HPDE6-E6E7 (cell line): ENCODE measurements around the gene FCRL4.

Experiments used
- DNase-seq: peaks from one replicate; pipeline ENCODE4 v3.0.0; 2011; ENCODE audit warnings: missing footprints; ENCODE audit errors: extremely low spot score

The FCRL4 gene

GRCh38 chr1:157597959-157598667 lies at the start of gene FCRL4:
Gene FCRL4, minus strand, starts transcription at chr1:157598085. Its CDS starts 141 bp downstream, at chr1:157597944.
- DNase-seq = no peak

- no peak for DNase-seq
Observed at GRCh38 chr1:157646144-157646543, 48.3 kb upstream of the FCRL4 start.

- no peak for DNase-seq
Observed at GRCh38 chr1:157641177-157641576, 43.3 kb upstream of the FCRL4 start.

DNA sequence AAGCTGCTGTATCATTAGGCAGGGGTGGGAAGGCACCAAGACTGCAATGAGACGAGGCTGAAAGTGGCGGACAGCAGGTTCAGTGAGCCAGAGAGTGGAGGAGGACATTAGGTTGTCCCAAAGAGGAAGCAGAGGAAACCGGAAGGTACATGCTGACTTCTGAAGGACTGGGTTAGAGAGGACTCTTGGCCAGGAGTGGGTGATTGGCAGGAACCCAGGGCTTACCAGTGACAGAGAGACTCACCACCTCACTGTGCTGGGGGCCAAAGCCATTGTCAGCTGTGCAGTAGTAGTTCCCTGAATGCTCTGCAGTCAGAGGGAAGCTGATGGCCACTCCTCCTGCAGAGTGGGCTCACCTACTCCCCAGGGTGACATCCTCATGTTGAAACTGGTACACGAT lies 41.9 kb upstream of the FCRL4 start:
- DNase-seq = no peak

- DNase-seq = no peak
Observed at GRCh38 chr1:157628773-157629172, 30.9 kb upstream of the FCRL4 start.

- DNase-seq = no peak
Observed at GRCh38 chr1:157626099-157626498, 28.2 kb upstream of the FCRL4 start.

DNA sequence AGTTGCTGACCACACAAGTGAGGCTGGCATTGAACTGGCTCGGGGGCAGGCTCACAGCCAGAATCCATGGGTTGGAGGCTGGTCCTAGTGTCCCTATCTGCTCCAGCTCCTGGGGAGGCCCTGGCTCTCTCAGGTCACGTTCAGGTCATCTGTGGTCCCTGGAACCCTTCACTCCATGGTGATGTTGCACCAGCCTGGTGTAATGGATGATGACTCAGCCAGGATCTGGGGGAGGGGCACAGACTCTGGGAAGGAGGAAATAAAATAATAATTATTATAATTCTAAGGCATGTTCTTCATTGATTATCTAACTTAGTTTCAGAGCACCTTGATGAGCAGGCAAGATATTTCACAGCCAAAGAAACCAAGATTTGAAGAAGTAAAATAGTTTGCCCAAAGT lies 26.6 kb upstream of the FCRL4 start:
- no peak for DNase-seq

DNA sequence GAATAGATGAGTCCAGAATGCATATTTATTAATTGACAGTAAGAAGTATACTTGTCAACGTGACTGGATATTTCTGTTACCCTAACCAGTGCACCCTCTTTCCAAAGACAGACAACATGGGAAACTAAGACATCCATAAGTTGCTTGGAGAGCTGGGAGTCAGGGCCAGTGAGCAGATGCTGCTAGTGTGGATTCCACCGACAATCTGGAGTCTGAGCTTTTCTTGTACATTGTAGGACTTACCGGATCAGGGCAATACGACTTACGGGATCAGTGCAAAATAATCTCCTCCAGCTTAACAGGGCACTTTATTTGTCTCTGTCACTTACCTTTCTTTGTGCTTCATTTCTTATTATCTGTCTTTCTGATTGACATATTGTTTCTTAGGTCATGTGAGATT lies 24.6 kb upstream of the FCRL4 start:
- no peak for DNase-seq

DNA sequence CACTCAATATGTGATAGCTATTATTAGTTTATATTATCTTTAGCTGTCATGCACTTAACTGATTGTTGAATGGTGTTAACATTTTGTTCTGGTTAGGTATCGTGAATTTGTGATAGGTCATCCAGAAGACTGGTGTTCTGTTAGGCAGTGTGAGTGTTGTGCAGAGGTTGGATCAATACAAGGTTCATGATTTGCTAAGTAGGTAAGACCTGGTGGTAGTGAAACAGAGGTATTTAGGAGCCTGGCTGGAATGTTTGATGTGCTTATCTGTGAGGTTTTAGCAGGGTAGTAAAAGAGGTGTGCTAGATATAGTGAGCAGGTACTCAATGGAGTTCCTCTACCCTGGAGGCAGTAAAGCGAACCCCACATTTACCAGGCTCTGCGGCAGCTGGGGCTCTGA lies 20.3 kb upstream of the FCRL4 start:
- no peak for DNase-seq

DNA sequence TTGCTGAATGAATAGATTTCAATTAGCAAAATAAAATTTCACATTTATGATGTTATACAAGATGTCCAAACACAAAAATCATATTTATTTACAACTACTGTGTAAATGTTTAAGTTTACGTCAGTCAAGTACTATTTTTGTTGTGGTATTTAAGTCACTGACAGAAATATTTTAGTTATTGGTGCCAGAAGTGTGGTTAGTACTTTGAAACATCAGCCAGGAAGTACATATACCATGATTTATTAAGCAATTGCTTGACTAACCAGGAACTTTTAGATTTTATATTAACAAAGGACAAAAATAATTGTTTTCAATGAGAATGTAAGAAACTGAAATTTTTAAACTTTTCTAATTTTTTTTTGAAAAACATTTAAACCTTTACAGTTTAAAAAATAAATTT lies 2.4 kb upstream of the FCRL4 start:
- DNase-seq = no peak

GRCh38 chr1:157596384-157596783 lies 1.5 kb downstream of the FCRL4 start:
- DNase-seq = no peak

GRCh38 chr1:157595356-157595755 lies 2.5 kb downstream of the FCRL4 start:
- no peak for DNase-seq

GRCh38 chr1:157585984-157586383 lies 11.9 kb downstream of the FCRL4 start:
- DNase-seq = no peak

DNA sequence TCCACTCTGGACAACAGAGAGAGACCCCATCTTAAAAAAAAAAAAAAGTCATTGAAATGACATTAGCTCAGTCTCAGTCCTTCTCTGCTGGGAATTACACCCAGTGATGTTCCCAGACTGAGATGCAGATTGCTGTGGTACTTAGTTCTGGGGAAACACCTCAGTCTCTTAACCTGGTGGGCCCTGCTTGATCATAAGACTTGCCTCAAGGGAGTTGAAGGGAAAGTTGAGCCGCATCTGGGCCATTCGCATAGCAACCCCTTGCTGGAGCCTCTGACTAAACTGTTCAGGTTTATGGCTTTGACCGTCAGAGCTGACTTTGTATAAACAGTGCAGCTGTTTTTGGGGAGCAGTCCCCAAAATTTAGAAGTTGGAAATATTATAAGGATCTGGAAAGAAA lies 13.4 kb downstream of the FCRL4 start:
- no peak for DNase-seq

GRCh38 chr1:157580828-157581210 lies 17.1 kb downstream of the FCRL4 start:
- no peak for DNase-seq

DNA sequence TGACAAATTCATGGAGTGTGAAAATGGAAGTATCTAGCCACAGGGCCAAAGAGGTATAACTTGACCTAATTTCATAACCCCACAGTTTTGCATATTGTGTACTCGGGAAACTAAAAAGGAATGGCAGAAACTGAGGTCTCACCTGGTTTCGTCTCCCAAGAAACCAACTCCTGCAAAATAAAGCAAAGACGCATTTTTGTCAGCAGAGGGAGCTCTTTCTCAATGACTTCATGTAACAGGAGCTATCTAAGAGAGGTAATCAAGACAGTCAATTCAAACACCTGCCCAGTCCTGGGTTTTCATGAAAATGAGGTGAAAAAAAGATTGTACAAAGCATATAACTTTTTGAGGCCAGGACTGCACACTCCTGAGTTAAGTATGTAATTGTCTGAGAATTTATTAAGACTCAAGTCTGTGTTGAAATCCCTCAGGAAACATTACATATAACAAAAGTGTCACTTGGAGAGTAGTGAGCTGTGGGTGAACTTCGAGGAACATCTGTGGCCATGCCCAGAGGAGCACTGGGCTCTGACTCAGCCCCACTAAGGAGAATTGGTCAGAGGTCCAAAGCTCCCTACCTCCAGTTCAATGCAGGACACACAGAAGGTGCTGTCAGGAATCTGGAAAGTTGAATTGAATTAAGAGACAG lies 17.6 kb downstream of the FCRL4 start:
- DNase-seq = peak; percentile 38

DNA sequence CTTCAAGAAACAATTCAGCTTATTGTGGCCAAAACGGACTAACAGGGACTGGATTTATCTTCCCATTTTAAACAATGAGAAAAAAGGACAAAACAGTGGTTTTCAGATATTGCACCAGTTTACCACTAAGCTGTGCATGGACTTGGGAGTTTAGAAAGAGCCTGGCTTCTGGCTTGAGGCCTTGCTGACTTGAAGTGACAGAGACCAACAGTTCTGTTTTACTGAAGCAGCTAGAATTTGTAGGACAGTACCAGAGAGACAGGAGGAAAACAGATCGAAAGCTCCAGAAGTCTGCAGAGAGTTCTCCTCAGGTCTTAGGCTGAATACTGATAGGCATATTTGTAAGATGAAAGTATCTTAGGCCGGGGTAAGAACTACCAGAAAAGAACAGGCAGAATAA lies 20.5 kb downstream of the FCRL4 start:
- DNase-seq = no peak

DNA sequence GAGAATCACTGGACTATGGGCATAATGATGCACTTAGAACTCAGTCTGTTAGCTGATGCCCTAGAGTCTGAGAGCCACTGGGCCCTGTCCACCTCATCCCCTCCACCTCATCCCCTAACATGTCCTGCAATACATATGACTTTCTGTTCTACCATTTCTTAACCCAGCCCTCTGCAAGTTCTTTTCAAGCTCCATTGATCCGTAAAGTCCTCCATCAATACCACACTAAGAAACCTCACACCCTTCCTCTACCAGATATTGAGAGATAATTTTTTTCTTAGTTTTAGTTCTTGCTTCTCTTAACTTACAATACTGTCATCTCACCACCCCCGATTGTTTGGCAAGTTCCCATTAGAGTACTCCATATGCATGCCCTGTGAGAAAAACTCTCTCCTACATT lies 22.1 kb downstream of the FCRL4 start:
- no peak for DNase-seq

GRCh38 chr1:157574836-157575235 lies 23.0 kb downstream of the FCRL4 start:
- no peak for DNase-seq

DNA sequence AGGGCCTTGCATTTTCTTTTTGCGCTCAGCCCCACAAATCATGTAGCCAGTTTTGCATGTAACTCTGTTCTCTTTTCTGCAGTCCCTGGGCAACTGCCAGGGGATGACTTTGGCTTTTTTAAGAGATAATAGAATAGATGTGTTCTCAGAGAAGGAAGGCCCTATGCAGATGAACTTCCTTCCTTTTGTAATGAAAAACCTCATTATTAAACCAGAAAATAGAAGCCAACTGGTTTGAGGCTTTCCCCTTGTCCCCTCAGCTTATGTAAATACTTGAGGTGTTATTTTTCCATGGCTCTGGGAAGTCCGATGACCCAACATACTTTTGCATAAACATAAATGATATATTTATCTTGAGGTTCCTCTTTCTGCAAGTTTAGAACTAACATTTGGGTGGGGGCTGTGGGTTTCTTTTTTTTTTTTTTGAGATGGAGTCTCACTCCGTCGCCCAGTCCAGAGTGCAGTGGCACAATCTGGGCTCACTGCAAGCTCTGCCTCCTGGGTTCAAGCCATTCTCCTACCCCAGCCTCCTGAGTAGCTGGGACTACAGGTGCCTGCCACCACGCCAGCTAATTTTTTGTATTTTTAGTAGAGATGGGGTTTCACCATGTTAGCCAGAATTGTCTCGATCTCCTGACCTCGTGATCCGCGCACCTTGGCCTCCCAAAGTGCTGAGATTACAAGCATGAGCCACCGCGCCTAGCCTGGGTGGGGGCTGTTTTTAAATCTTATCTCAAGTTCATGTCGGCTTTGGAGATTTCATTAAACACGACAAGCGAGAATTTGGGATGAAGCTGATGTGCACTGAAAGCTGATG lies 31.2 kb downstream of the FCRL4 start:
- DNase-seq = no peak

GRCh38 chr1:157562515-157562914 lies 35.4 kb downstream of the FCRL4 start:
- DNase-seq = no peak

DNA sequence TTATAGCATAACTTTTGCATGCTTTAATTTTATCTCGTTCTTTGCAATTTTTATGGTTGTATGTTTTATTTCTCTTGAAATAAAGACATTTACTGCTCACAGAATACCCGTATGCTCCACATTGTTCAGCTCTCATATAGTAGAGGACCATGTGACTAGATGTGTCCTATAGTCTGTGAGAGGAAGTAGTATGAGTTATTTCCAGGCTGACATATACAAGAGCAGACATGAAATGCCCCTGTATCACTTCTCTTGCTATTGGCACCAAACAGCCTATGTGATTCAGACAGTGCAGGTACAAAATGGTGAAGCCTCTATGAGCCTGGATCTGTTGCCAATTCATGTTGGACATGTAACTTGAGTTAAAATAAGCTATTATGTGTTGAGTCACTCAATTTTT lies 39.8 kb downstream of the FCRL4 start:
- DNase-seq = no peak
